Measurements from ENCODE around the gene NUP153. TPM values are rescaled to one million over a fixed set of nuclear protein-coding genes. Genes with fewer than 3 reads are reported as not detected.

NUP153 gene
- total and polyA plus RNA-seq, 10 of the 15 experiments (the other 5 are each of a cell fraction or from before 2014, with no cell fraction given): 13.9 to 77.7 (median 56.2) TPM

GRCh38 chr6:17712576-17712975, 5.9 kb upstream of the NUP153 start:
- no peak overlapping the region for H3K4me3 ChIP-seq
- no peaks in the 10 kb centered on the region for H3K27me3 ChIP-seq (replicated peaks in 1 of 2; ENCODE audit: control insufficient read depth in 2 of 2, insufficient read depth in 2 of 2, low read length in 1 of 2)
- POLR2A ChIA-PET: no interaction called here
- no peaks in the 10 kb centered on the region for H4K20me1 ChIP-seq (ENCODE audit: control insufficient read depth, insufficient read depth)
- DNase-seq (ENCODE audit: low read depth, low spot score) (no peak), ATAC-seq (no peak), FAIRE-seq (no peak)
- no peak overlapping the region for H2AFZ ChIP-seq (ENCODE audit: control insufficient read depth, low read depth, low read length)
- H3K4me1 ChIP-seq (ENCODE audit: control insufficient read depth, insufficient read depth, low read length): peaks cover 5% of the 10 kb centered on the region; the same call in 1 of the 2 replicates
- H3K9me3 ChIP-seq (replicated peaks; ENCODE audit: control insufficient read depth, insufficient read depth, low read length): no peaks in the 10 kb centered on the region
- SMC1A ChIA-PET (ENCODE audit: uncharacterized antibody, unreplicated experiment): interaction anchor here (4.6 kb wide), 1 partner anchor 10 kb away, joined by 29 read pairs; no protein-coding TSS in a partner anchor
- no peak overlapping the region for H3K27ac ChIP-seq (ENCODE audit: control insufficient read depth, insufficient read depth)
- in situ Hi-C loops (cut with MboI): no loop called here
- no peak overlapping the region for H3K4me2 ChIP-seq (ENCODE audit: control insufficient read depth, insufficient read depth)
- H3K79me2 ChIP-seq (ENCODE audit: control insufficient read depth, insufficient read depth, low read length): peaks cover under 1% of the 10 kb centered on the region
- H3K9ac ChIP-seq (ENCODE audit: control insufficient read depth, insufficient read depth, low read length): no peak overlapping the region
- CTCF ChIA-PET: interaction anchor here (0.7 to 1.5 kb wide), 2 partner anchors 91 to 92 kb away, joined by 3 read pairs; no protein-coding TSS in a partner anchor
- no peaks in the 10 kb centered on the region for H3K36me3 ChIP-seq (ENCODE audit: control insufficient read depth in 2 of 2, insufficient read depth in 2 of 2, low read length in 1 of 2)
- intact Hi-C loops (cut with micrococcal nuclease; ENCODE audit: unreplicated experiment): no loop called here
- TF ChIP-seq E2F8 (IDR thresholded peaks at IDR 0.05; ENCODE audit: low read depth, partially characterized antibody) (no peak), MTA2 (IDR thresholded peaks at IDR 0.05; ENCODE audit: low read depth) (no peak), MEF2B (IDR thresholded peaks at IDR 0.05; ENCODE audit: partially characterized antibody, poor library complexity, severe bottlenecking) (no peak), SUZ12 (IDR thresholded peaks at IDR 0.05; ENCODE audit: unreplicated experiment) (no peak), PBX3 (IDR thresholded peaks at IDR 0.05; ENCODE audit: insufficient replicate concordance, low read depth, low read length) (no peak), SREBF1 (IDR thresholded peaks at IDR 0.05; ENCODE audit: low read length) (no peak), TCF7 (IDR thresholded peaks at IDR 0.05; ENCODE audit: borderline replicate concordance) (no peak), BCLAF1 (IDR thresholded peaks at IDR 0.05) (no peak), MYC (IDR thresholded peaks at IDR 0.05; ENCODE audit: insufficient read depth, insufficient read length, insufficient replicate concordance, low read length, severe bottlenecking) (no peak)
- RAD21 ChIA-PET (ENCODE audit: unreplicated experiment): interaction anchor here (1.4 kb wide), 1 partner anchor 11 kb away, joined by 4 read pairs; no protein-coding TSS in a partner anchor
- WGBS (ENCODE audit: insufficient coverage, insufficient replicate concordance, low lambda C conversion rate, missing lambda C conversion rate): 100% methylated on average over 1 of the region's 1 CpG
- BruUV-seq (replicated peaks): no TSS peak

Measured in GM12878 (cell line).